ENCODE data around the gene MTHFD2L.

MTHFD2L gene

DNA sequence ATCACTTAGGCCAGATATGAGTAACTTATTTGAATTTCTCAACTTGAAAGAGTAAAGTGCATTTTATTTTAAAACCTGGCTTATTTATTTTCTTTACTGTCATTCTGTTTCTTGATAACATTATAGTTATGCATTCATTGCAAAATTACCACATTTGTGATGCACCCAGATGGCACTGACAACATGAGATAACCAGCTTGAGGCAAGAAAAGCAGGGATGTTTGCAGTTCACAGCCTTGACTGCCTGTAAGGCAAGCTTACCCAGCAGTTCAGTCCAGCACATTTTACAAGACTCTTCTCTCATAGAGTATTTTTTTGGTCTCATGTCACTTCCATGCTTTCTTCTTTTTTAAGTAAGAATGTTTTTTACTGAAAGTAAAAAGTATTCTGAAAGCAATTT, 125.0 kb downstream of the MTHFD2L start:
- no peaks in the 10 kb centered on the region for H3K79me2 ChIP-seq (ENCODE audit: low read length)
- TF ChIP-seq EZH2phosphoT487 (IDR thresholded peaks at IDR 0.05; ENCODE audit: low read length) = no peak
- no peak for TF ChIP-seq EZH2 (optimal IDR thresholded peaks at IDR 0.05; ENCODE audit: low read depth, low read length)
- TF ChIP-seq, protein P1, sequence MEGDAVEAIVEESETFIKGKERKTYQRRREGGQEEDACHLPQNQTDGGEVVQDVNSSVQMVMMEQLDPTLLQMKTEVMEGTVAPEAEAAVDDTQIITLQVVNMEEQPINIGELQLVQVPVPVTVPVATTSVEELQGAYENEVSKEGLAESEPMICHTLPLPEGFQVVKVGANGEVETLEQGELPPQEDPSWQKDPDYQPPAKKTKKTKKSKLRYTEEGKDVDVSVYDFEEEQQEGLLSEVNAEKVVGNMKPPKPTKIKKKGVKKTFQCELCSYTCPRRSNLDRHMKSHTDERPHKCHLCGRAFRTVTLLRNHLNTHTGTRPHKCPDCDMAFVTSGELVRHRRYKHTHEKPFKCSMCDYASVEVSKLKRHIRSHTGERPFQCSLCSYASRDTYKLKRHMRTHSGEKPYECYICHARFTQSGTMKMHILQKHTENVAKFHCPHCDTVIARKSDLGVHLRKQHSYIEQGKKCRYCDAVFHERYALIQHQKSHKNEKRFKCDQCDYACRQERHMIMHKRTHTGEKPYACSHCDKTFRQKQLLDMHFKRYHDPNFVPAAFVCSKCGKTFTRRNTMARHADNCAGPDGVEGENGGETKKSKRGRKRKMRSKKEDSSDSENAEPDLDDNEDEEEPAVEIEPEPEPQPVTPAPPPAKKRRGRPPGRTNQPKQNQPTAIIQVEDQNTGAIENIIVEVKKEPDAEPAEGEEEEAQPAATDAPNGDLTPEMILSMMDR (IDR thresholded peaks at IDR 0.05; ENCODE audit: low read length) = no peak
- no peak for DNase-seq
- no peak overlapping the region for H2AFZ ChIP-seq (ENCODE audit: low read length)
- no peaks in the 10 kb centered on the region for H3F3A ChIP-seq (ENCODE audit: insufficient read depth, low read length)
- no peaks in the 10 kb centered on the region for H4K20me1 ChIP-seq (ENCODE audit: insufficient read depth, low read length)
- H3K27me3 ChIP-seq (replicated peaks; ENCODE audit: insufficient read depth, low read length) = no peaks in the 10 kb centered on the region
- no peaks in the 10 kb centered on the region for H3K9me2 ChIP-seq (replicated peaks; ENCODE audit: insufficient read depth, low read length)
- H3K36me3 ChIP-seq (replicated peaks; ENCODE audit: insufficient read depth, low read length) = no peaks in the 10 kb centered on the region
- H3K4me2 ChIP-seq (ENCODE audit: low read depth, low read length) = no peak overlapping the region
- no peak overlapping the region for H3K9ac ChIP-seq (ENCODE audit: low read length)
- no peak overlapping the region for H3K27ac ChIP-seq (ENCODE audit: low read length)
- H3K4me1 ChIP-seq (ENCODE audit: low read length) = peaks cover 3% of the 10 kb centered on the region; the same call in 1 of the 2 replicates
- H3K4me3 ChIP-seq (ENCODE audit: low read length) = no peak overlapping the region
- no peaks in the 10 kb centered on the region for H3K9me3 ChIP-seq (replicated peaks; ENCODE audit: insufficient read depth, low read length)

DNA sequence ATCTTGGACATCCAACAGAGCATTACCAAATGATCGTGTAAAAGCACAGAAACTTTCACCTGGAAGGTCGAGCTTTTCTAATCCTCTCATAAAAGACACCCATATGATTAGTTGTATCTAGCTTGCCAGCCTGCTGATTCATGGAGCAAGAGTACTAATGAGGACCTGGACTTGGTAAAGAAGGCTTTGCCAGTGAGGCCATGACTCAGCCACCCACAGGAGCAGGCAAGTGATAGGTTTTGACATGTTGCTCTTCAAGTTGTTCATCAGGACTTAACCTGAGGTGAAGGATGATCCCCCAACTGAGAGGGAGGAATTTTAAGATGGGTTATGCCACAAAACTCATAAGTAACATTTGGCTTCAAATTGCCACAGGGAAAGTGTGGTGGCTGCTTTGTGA, 125.7 kb downstream of the MTHFD2L start:
- no peaks in the 10 kb centered on the region for H3K9me3 ChIP-seq (replicated peaks; ENCODE audit: insufficient read depth, low read length)
- H3F3A ChIP-seq (ENCODE audit: insufficient read depth, low read length) = no peaks in the 10 kb centered on the region
- no peak overlapping the region for H3K9ac ChIP-seq (ENCODE audit: low read length)
- no peak overlapping the region for H3K27ac ChIP-seq (ENCODE audit: low read length)
- H3K27me3 ChIP-seq (replicated peaks; ENCODE audit: insufficient read depth, low read length) = no peaks in the 10 kb centered on the region
- no peak for TF ChIP-seq EZH2phosphoT487 (IDR thresholded peaks at IDR 0.05; ENCODE audit: low read length)
- TF ChIP-seq, protein P1 (IDR thresholded peaks at IDR 0.05; ENCODE audit: low read length) = no peak
- TF ChIP-seq EZH2 (optimal IDR thresholded peaks at IDR 0.05; ENCODE audit: low read depth, low read length) = no peak
- no peaks in the 10 kb centered on the region for H3K79me2 ChIP-seq (ENCODE audit: low read length)
- no peaks in the 10 kb centered on the region for H4K20me1 ChIP-seq (ENCODE audit: insufficient read depth, low read length)
- no peak overlapping the region for H3K4me2 ChIP-seq (ENCODE audit: low read depth, low read length)
- no peaks in the 10 kb centered on the region for H3K9me2 ChIP-seq (replicated peaks; ENCODE audit: insufficient read depth, low read length)
- no peak overlapping the region for H3K4me3 ChIP-seq (ENCODE audit: low read length)
- no peak overlapping the region for H2AFZ ChIP-seq (ENCODE audit: low read length)
- H3K4me1 ChIP-seq (ENCODE audit: low read length) = peaks cover 3% of the 10 kb centered on the region; the same call in 1 of the 2 replicates
- DNase-seq = no peak
- H3K36me3 ChIP-seq (replicated peaks; ENCODE audit: insufficient read depth, low read length) = no peaks in the 10 kb centered on the region

DNA sequence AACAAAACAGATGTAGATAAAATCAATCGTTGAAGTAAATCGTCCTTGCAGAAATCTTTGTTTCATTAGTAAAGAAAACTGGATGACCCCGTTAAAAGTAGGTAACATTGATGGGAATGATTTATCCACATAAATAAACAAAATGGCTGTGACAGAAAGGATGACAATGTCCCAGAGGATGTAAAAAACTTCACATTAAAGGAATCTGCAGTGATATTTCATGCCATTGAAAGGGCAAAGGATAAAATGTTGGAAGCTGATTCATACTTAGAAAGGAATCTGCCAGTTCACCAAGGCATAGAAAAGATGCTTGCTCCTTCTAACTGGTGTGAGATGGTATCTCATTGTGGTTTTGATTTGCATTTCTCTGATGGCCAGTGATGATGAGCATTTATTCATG, 126.1 kb downstream of the MTHFD2L start:
- Histone ChIP-seq H3K4me2 (ENCODE audit: low read depth, low read length) (no peak overlapping the region), H2AFZ (ENCODE audit: low read length) (no peak overlapping the region), H3K27ac (ENCODE audit: low read length) (no peak overlapping the region)

More for the DNA sequence above, 126.1 kb downstream of the MTHFD2L start:
- H3K36me3 ChIP-seq (replicated peaks; ENCODE audit: insufficient read depth, low read length) = no peaks in the 10 kb centered on the region
- no peaks in the 10 kb centered on the region for H3K79me2 ChIP-seq (ENCODE audit: low read length)
- H3K4me1 ChIP-seq (ENCODE audit: low read length) = peaks cover 3% of the 10 kb centered on the region; the same call in 1 of the 2 replicates
- no peak overlapping the region for H3K4me3 ChIP-seq (ENCODE audit: low read length)
- no peaks in the 10 kb centered on the region for H3K9me2 ChIP-seq (replicated peaks; ENCODE audit: insufficient read depth, low read length)
- DNase-seq = no peak
- no peaks in the 10 kb centered on the region for H3K9me3 ChIP-seq (replicated peaks; ENCODE audit: insufficient read depth, low read length)
- TF ChIP-seq EZH2phosphoT487 (IDR thresholded peaks at IDR 0.05; ENCODE audit: low read length) = no peak
- no peak for TF ChIP-seq EZH2 (optimal IDR thresholded peaks at IDR 0.05; ENCODE audit: low read depth, low read length)
- TF ChIP-seq, protein P1 (IDR thresholded peaks at IDR 0.05; ENCODE audit: low read length) = no peak
- H3K9ac ChIP-seq (ENCODE audit: low read length) = no peak overlapping the region
- H3K27me3 ChIP-seq (replicated peaks; ENCODE audit: insufficient read depth, low read length) = no peaks in the 10 kb centered on the region
- H4K20me1 ChIP-seq (ENCODE audit: insufficient read depth, low read length) = no peaks in the 10 kb centered on the region
- no peaks in the 10 kb centered on the region for H3F3A ChIP-seq (ENCODE audit: insufficient read depth, low read length)

Measured in MM.1S (cell line).